T-helper 2 cell treated with Interferon-gamma antibody and Interleukin-4, amounts not matched to agents 100 ng/mL and 5 ng/mL, for 36 hours (primary cell): ENCODE measurements around the gene FYN. TPM values are rescaled to one million over a fixed set of nuclear protein-coding genes. Genes with fewer than 3 reads are reported as not detected.
"Not testable (repeated sequence)": the region's sequence is repeated elsewhere in the genome, so short reads cannot be mapped to it uniquely, and the experiment has no call there.

ENCODE experiments used
- intact Hi-C: fragments of 100-400 bp; cut with micrococcal nuclease; formaldehyde crosslinking; loops from one replicate; pipeline ENCODE4 v1.15.1; 2023
- total RNA-seq: library from RNA; stranded (reverse); gene quantifications from 2 replicates; pipeline ENCODE4 v1.2.3, GENCODE V29; 2022

Gene FYN
- 119 and 125 TPM in 2 replicates for total RNA-seq

GRCh38 chr6:111873178-111874024 is at the start of gene FYN:
Gene FYN (minus strand): TSS chr6:111873452. CDS start chr6:111720051, 153,401 bp downstream.
- intact Hi-C loops: loop anchor here (1.0 to 5.0 kb wide), 8 partner anchors 69 to 1693 kb away; partner anchors contain the start of genes CDC40, CDK19, FAM229B and REV3L

GRCh38 chr6:111922454-111923297 is 49.4 kb upstream of the FYN start:
- intact Hi-C loops: no loop called here

GRCh38 chr6:111921103-111921502 is 47.9 kb upstream of the FYN start:
- intact Hi-C loops: no loop called here

GRCh38 chr6:111920578-111920977 is 47.3 kb upstream of the FYN start:
- intact Hi-C loops: no loop called here

- intact Hi-C loops: no loop called here
These were observed 45.6 kb upstream of the FYN start for GRCh38 chr6:111918825-111919224.

- intact Hi-C loops: no loop called here
These were observed 43.5 kb upstream of the FYN start for GRCh38 chr6:111916747-111917146.

GRCh38 chr6:111914617-111915016 is 41.4 kb upstream of the FYN start:
- intact Hi-C loops: no loop called here

GRCh38 chr6:111912904-111913303 is 39.7 kb upstream of the FYN start:
- intact Hi-C loops: no loop called here

GRCh38 chr6:111911428-111911827 is 38.2 kb upstream of the FYN start:
- intact Hi-C loops: no loop called here

- intact Hi-C loops: no loop called here
These were observed 36.0 kb upstream of the FYN start for GRCh38 chr6:111909238-111909637.

- intact Hi-C loops: not testable (repeated sequence)
These were observed 35.1 kb upstream of the FYN start for GRCh38 chr6:111908365-111908764.

GRCh38 chr6:111900735-111901134 is 27.5 kb upstream of the FYN start:
- intact Hi-C loops: no loop called here

- intact Hi-C loops: no loop called here
These were observed 26.3 kb upstream of the FYN start for GRCh38 chr6:111899531-111899930.

- intact Hi-C loops: no loop called here
These were observed 25.2 kb upstream of the FYN start for GRCh38 chr6:111898452-111898851.

GRCh38 chr6:111894951-111895350 is 21.7 kb upstream of the FYN start:
- intact Hi-C loops: no loop called here

- intact Hi-C loops: no loop called here
These were observed 21.0 kb upstream of the FYN start for GRCh38 chr6:111894272-111894671.

- intact Hi-C loops: no loop called here
These were observed 19.2 kb upstream of the FYN start for GRCh38 chr6:111892431-111892830.

GRCh38 chr6:111890988-111891387 is 17.7 kb upstream of the FYN start:
- intact Hi-C loops: no loop called here

- intact Hi-C loops: no loop called here
These were observed 15.9 kb upstream of the FYN start for GRCh38 chr6:111888928-111889695.

GRCh38 chr6:111886793-111887192 is 13.5 kb upstream of the FYN start:
- intact Hi-C loops: not testable (repeated sequence)

- intact Hi-C loops: no loop called here
These were observed 12.2 kb upstream of the FYN start for GRCh38 chr6:111885373-111886027.
